ENCODE measurements around the gene KCNQ1.

- no peak for TF ChIP-seq CTCF (IDR thresholded peaks at IDR 0.05)
- TF ChIP-seq POLR2A (IDR thresholded peaks at IDR 0.05): no peak
- TF ChIP-seq POLR2AphosphoS5 (IDR thresholded peaks at IDR 0.05): no peak
Measured at GRCh38 chr11:2519517-2519861, 74.7 kb downstream of the KCNQ1 start.

Data from gastroesophageal sphincter (tissue), 3 donors.